Neuronal stem cell (in vitro differentiated cells): ENCODE data around the gene SMYD3.

Source experiments
- DNase-seq: peaks from one replicate; pipeline ENCODE4 v3.0.0-alpha.2; 2013; ENCODE audit warnings: low spot score
- H2AFZ ChIP-seq: one replicate; pipeline ENCODE4 v1.6.1; 2013; ENCODE audit warnings: mild to moderate bottlenecking, low read length, inconsistent platforms
- H2AK5ac ChIP-seq: 2 replicates; pipeline ENCODE4 v1.6.1; 2013; ENCODE audit warnings: low read depth, mild to moderate bottlenecking, inconsistent platforms, low read length, moderate library complexity, mixed read lengths
- H2BK120ac ChIP-seq: 2 replicates; pipeline ENCODE4 v1.6.1; 2013; ENCODE audit warnings: low read depth, mild to moderate bottlenecking, inconsistent platforms, low read length, moderate library complexity, mixed read lengths
- H2BK12ac ChIP-seq: one replicate; pipeline ENCODE4 v1.6.1; 2013; ENCODE audit warnings: low read length, inconsistent platforms
- H2BK15ac ChIP-seq: 2 replicates; pipeline ENCODE4 v1.6.1; 2013; ENCODE audit warnings: mild to moderate bottlenecking, low read length, inconsistent platforms, mixed read lengths
- H2BK5ac ChIP-seq: one replicate; pipeline ENCODE4 v1.6.1; 2013; ENCODE audit warnings: inconsistent platforms, mild to moderate bottlenecking, low read length, moderate library complexity
- H3K14ac ChIP-seq: one replicate; pipeline ENCODE4 v1.6.1; 2013; ENCODE audit warnings: low read length, inconsistent platforms
- H3K18ac ChIP-seq: 2 replicates; pipeline ENCODE4 v1.6.1; 2013; ENCODE audit warnings: low read length, inconsistent platforms
- H3K23ac ChIP-seq: 2 replicates; pipeline ENCODE4 v1.6.1; 2013; ENCODE audit warnings: low read depth, mild to moderate bottlenecking, mixed read lengths, low read length, inconsistent platforms; ENCODE audit not compliant: poor library complexity
- H3K27ac ChIP-seq: replicated peaks from 3 replicates; pipeline ENCODE4 v1.5.1; 2013; ENCODE audit warnings: low read length, inconsistent platforms
- H3K27me3 ChIP-seq, 3 experiments: 2 replicates each; pipeline ENCODE4 v1.6.1; 2013; ENCODE audit warnings: low read length in 3 of 3, mild to moderate bottlenecking in 2 of 3, inconsistent platforms in 1 of 3, low read depth in 1 of 3, mixed read lengths in 1 of 3, moderate library complexity in 1 of 3; ENCODE audit not compliant: control insufficient read depth in 3 of 3, insufficient read depth in 3 of 3
- H3K36me3 ChIP-seq, 2 donors: replicated peaks in 1 of 2; 2 replicates each; pipeline ENCODE4 v1.6.1; 2013; ENCODE audit warnings: low read length in 2 of 2; ENCODE audit not compliant: control insufficient read depth in 2 of 2, insufficient read depth in 2 of 2
- H3K4ac ChIP-seq: 2 replicates; pipeline ENCODE4 v1.6.1; 2013; ENCODE audit warnings: inconsistent platforms, mild to moderate bottlenecking, low read length, moderate library complexity
- H3K4me1 ChIP-seq, 2 donors: 1 replicate in 1 of 2; 2 replicates in 1 of 2; pipeline ENCODE4 v1.6.1; 2013; ENCODE audit warnings: low read length in 2 of 2, low read depth in 1 of 2; ENCODE audit not compliant: control insufficient read depth in 2 of 2, insufficient read depth in 1 of 2
- H3K4me2 ChIP-seq: one replicate; pipeline ENCODE4 v1.6.1; 2013; ENCODE audit warnings: mild to moderate bottlenecking, low read length, inconsistent platforms; ENCODE audit not compliant: insufficient read depth, poor library complexity, severe bottlenecking
- H3K4me3 ChIP-seq, 2 donors: 2 replicates each; pipeline ENCODE4 v1.5.1; 2013; ENCODE audit warnings: low read length in 2 of 2, mild to moderate bottlenecking in 2 of 2, inconsistent platforms in 1 of 2, moderate library complexity in 1 of 2
- H3K79me1 ChIP-seq: one replicate; pipeline ENCODE4 v1.6.1; 2013; ENCODE audit warnings: low read depth, mild to moderate bottlenecking, inconsistent platforms, low read length, moderate library complexity
- H3K9ac ChIP-seq: one replicate; pipeline ENCODE4 v1.6.1; 2013; ENCODE audit warnings: mild to moderate bottlenecking, low read depth, low read length, inconsistent platforms; ENCODE audit not compliant: poor library complexity
- H3K9me3 ChIP-seq, 2 donors: replicated peaks in 1 of 2; 2 replicates each; pipeline versions ENCODE3 to v1.6.1; 2013; ENCODE audit warnings: low read length in 2 of 2, mild to moderate bottlenecking in 2 of 2, inconsistent platforms in 1 of 2, low read depth in 1 of 2, mixed read lengths in 1 of 2, moderate library complexity in 1 of 2; ENCODE audit not compliant: control insufficient read depth in 2 of 2, insufficient read depth in 1 of 2
- H4K8ac ChIP-seq: one replicate; pipeline ENCODE4 v1.6.1; 2013; ENCODE audit warnings: low read depth, mild to moderate bottlenecking, inconsistent platforms, low read length, moderate library complexity
- H4K91ac ChIP-seq: one replicate; pipeline ENCODE4 v1.6.1; 2013; ENCODE audit warnings: low read length, low read depth, mild to moderate bottlenecking, inconsistent platforms; ENCODE audit not compliant: poor library complexity
- WGBS, 2 donors: extraction: QIAGEN DNeasy Blood & Tissue Kit; methylation state at CpG; one replicate each; pipeline ENCODE4 v1.1.7; 2013; ENCODE audit warnings: missing lambda C conversion rate in 2 of 2, mixed read lengths in 1 of 2; ENCODE audit not compliant: insufficient read length in 2 of 2, insufficient replicate concordance in 1 of 2; ENCODE audit errors: extremely low coverage in 2 of 2; 5-methylcytosine and 5-hydroxymethylcytosine counted together

SMYD3 gene

DNA sequence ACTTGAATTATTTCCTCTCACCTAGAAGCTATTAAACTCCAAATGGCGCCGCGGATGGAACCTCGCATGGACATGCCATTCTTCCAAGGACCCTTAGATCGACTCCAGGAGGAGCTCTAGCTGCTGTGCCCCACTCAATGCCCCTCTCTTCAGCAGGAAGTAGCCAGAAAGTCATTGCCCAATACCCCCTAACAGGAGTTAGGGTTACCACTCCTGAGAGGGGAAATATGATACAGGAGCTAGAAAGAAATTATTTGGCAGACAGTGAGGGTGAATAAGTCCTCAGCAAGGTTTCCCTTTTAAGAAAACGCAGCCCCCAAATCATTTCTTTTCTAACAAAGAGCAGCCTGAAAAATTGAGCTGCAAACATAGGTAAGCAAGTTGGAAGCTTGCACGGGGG is 30.4 kb upstream of the SMYD3 start:
- no peak overlapping the region for H2BK5ac ChIP-seq
- H2BK120ac ChIP-seq, result no peak overlapping the region
- no peak overlapping the region for H4K91ac ChIP-seq
- H3K79me1 ChIP-seq, result no peaks in the 10 kb centered on the region
- no peak overlapping the region for H3K27ac ChIP-seq
- H3K4me2 ChIP-seq, result no peak overlapping the region
- WGBS, 2 donors, result no CpG with 5 or more reads among the region's 7 CpGs
- H2AK5ac ChIP-seq, result no peak overlapping the region
- H2AFZ ChIP-seq, result no peak overlapping the region
- no peak overlapping the region for H4K8ac ChIP-seq
- H3K23ac ChIP-seq, result no peak overlapping the region
- no peak overlapping the region for H3K4ac ChIP-seq
- H3K9ac ChIP-seq, result no peak overlapping the region
- H3K18ac ChIP-seq, result no peak overlapping the region
- H3K14ac ChIP-seq, result no peak overlapping the region
- no peaks in the 10 kb centered on the region for H3K27me3 ChIP-seq
- H2BK15ac ChIP-seq, result no peak overlapping the region
- peaks cover 6 to 22% of the 10 kb centered on the region in 2 donors for H3K36me3 ChIP-seq
- no peaks in the 10 kb centered on the region for H3K4me1 ChIP-seq
- H3K4me3 ChIP-seq, result no peak overlapping the region
- no peak overlapping the region for H2BK12ac ChIP-seq
- no peak for DNase-seq
- no peaks in the 10 kb centered on the region for H3K9me3 ChIP-seq

- Histone ChIP-seq H4K91ac (no peak overlapping the region), H3K9ac (no peak overlapping the region), H3K27ac (no peak overlapping the region), H3K27me3 (no peaks in the 10 kb centered on the region), H3K9me3 (peaks cover 8 to 21% of the 10 kb centered on the region in 2 donors), H3K18ac (no peak overlapping the region), H3K23ac (no peak overlapping the region), H3K4me3 (no peak overlapping the region), H4K8ac (no peak overlapping the region), H2BK5ac (no peak overlapping the region), H3K36me3 (no peaks in the 10 kb centered on the region), H2BK12ac (no peak overlapping the region), H3K79me1 (no peaks in the 10 kb centered on the region), H2AFZ (no peak overlapping the region), H2BK15ac (no peak overlapping the region), H3K14ac (no peak overlapping the region), H3K4me2 (no peak overlapping the region), H2BK120ac (no peak overlapping the region), H2AK5ac (no peak overlapping the region), H3K4me1 (no peaks in the 10 kb centered on the region), H3K4ac (no peak overlapping the region)
- no peak for DNase-seq
- no CpG with 5 or more reads among the region's 1 CpG for WGBS, 2 donors
Observed at GRCh38 chr1:246534114-246534513, 27.0 kb upstream of the SMYD3 start.

DNA sequence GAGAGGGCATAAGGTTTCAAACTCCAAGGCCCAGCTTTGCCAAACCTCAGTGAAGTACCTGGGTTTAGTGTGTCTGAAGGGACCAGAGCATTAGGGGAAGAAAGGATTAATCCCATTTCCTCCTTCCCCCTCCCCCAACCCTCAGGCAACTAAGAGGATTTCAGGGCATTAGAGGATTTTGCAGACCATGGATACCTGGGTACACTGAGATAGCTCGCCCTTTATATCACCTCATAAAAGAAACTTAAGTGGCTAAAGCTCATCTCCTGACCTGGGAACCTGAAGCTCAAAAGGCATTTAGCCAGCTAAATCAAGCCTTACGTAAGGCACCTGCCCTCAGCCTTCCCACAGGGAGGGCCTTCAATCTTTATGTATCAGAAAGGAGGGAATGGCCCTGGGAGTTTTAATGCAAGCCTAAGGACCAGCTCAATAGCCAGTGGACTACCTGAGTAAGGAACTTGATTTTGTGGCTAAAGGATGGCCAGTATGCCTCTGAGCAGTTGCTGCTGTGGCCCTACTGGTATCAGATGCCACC is 26.4 kb upstream of the SMYD3 start:
- Histone ChIP-seq H4K8ac (no peak overlapping the region), H2AK5ac (no peak overlapping the region), H3K4me1 (no peaks in the 10 kb centered on the region), H2BK12ac (no peak overlapping the region), H3K4me3 (no peak overlapping the region), H3K23ac (no peak overlapping the region), H3K9ac (no peak overlapping the region), H3K14ac (no peak overlapping the region), H2BK5ac (no peak overlapping the region), H3K27me3 (no peaks in the 10 kb centered on the region), H3K18ac (no peak overlapping the region), H3K4me2 (no peak overlapping the region), H2BK120ac (no peak overlapping the region), H3K79me1 (no peaks in the 10 kb centered on the region), H2BK15ac (no peak overlapping the region), H3K4ac (no peak overlapping the region), H2AFZ (no peak overlapping the region), H3K9me3 (peaks cover 8 to 21% of the 10 kb centered on the region in 2 donors), H3K27ac (no peak overlapping the region), H4K91ac (no peak overlapping the region), H3K36me3 (no peaks in the 10 kb centered on the region)
- DNase-seq, result no peak
- no CpG with 5 or more reads among the region's 2 CpGs for WGBS, 2 donors

GRCh38 chr1:246532519-246532918 is 25.4 kb upstream of the SMYD3 start:
- Histone ChIP-seq H2BK5ac (no peak overlapping the region), H3K4me3 (no peak overlapping the region), H3K9me3 (peaks cover 8 to 21% of the 10 kb centered on the region in 2 donors), H2BK120ac (no peak overlapping the region), H3K27me3 (peaks cover 0 to 3% (median 0%) of the 10 kb centered on the region in 3 experiments), H4K8ac (no peak overlapping the region), H3K4me1 (no peaks in the 10 kb centered on the region), H2BK15ac (no peak overlapping the region), H3K36me3 (no peaks in the 10 kb centered on the region), H2AK5ac (no peak overlapping the region), H3K23ac (no peak overlapping the region), H3K18ac (no peak overlapping the region), H3K27ac (no peak overlapping the region), H2AFZ (no peak overlapping the region), H3K4ac (no peak overlapping the region), H3K9ac (no peak overlapping the region), H3K79me1 (no peaks in the 10 kb centered on the region), H3K4me2 (no peak overlapping the region), H4K91ac (no peak overlapping the region), H2BK12ac (no peak overlapping the region), H3K14ac (no peak overlapping the region)
- WGBS, 2 donors, result no CpG with 5 or more reads among the region's 1 CpG
- DNase-seq, result no peak
